Activated CD4-positive, alpha-beta T cell treated with anti-CD3 and anti-CD28 coated beads for 4 hours (primary cell): ENCODE data around the gene ZNF506.
"Not testable (repeated sequence)": the region's sequence is repeated elsewhere in the genome, so short reads cannot be mapped to it uniquely, and the experiment has no call there.

Source experiments
- DNase-seq, 2 donors: peaks; one replicate each; pipeline ENCODE4 v3.0.0-alpha.2; 2020

The ZNF506 gene

DNA sequence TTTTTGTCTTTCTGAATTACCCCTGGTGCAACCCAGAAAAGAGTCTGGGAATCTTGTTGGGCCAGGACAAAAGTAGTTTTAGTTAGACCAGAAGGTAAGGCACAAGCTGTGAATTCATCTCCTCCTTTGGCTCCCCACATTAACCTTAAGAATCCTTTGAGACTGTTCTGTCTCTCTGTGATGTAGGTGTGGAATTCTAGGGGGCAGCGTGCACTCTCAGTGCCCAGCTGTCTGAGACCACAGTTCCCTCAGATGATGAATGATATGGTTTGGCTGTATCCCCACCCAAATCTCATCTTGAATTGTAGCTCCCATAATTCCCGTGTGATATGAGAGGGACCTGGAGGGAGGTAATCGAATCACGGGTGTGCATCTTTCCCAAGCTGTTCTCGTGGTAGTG lies 43.9 kb downstream of the ZNF506 start:
- no peak for DNase-seq

GRCh38 chr19:19776206-19777008 lies 45.1 kb downstream of the ZNF506 start:
- peak; percentile 86 to 89 for DNase-seq

GRCh38 chr19:19775891-19776205 lies 45.7 kb downstream of the ZNF506 start:
- no peak for DNase-seq

- DNase-seq = no peak
Observed at GRCh38 chr19:19774354-19775033, 47.1 kb downstream of the ZNF506 start.

GRCh38 chr19:19771963-19772362 lies 49.6 kb downstream of the ZNF506 start:
- DNase-seq = not testable (repeated sequence)

DNA sequence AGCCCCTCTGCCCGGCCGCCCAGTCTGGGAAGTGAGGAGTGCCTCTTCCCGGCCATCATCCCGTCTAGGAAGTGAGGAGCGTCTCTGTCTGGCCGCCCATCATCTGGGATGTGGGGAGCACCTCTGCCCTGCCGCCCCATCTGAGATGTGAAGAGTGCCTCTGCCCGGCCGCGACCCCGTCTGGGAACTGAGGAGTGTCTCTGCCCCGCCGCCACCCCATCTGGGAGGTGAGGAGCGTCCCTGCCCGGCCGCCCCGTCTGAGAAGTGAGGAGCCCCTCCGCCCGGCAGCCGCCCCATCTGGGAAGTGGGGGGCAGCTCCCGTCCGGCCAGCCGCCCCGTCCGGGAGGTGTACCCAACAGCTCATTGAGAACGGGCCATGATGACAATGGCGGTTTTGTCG lies 51.6 kb downstream of the ZNF506 start:
- not testable (repeated sequence) for DNase-seq

GRCh38 chr19:19758164-19758563 lies 63.4 kb downstream of the ZNF506 start:
- DNase-seq = no peak

GRCh38 chr19:19752760-19753403 lies 68.7 kb downstream of the ZNF506 start:
- DNase-seq = no peak

DNA sequence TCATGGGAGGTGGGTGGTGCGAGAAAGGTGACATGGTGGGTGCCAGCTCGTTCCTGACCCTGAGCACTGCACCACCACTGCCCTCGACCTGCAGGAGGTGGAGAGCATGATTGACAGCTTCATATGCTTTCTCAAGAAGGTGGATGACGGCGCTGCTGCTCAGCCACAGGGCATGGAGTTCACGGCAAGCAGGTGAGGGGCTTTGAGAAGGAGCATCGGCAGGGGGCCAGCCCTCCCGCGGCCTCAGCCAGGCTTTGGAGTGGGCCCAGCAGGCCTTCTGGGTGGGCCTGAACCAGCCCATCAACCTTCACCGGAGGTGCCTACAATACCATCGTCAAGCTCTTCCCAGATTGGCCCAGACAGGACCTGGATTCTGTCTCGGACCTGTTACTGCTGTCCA lies 69.7 kb downstream of the ZNF506 start:
- DNase-seq = no peak

- no peak for DNase-seq
Observed at GRCh38 chr19:19750842-19751790, 70.4 kb downstream of the ZNF506 start.

GRCh38 chr19:19749908-19750841 lies 71.4 kb downstream of the ZNF506 start:
- no peak for DNase-seq

DNA sequence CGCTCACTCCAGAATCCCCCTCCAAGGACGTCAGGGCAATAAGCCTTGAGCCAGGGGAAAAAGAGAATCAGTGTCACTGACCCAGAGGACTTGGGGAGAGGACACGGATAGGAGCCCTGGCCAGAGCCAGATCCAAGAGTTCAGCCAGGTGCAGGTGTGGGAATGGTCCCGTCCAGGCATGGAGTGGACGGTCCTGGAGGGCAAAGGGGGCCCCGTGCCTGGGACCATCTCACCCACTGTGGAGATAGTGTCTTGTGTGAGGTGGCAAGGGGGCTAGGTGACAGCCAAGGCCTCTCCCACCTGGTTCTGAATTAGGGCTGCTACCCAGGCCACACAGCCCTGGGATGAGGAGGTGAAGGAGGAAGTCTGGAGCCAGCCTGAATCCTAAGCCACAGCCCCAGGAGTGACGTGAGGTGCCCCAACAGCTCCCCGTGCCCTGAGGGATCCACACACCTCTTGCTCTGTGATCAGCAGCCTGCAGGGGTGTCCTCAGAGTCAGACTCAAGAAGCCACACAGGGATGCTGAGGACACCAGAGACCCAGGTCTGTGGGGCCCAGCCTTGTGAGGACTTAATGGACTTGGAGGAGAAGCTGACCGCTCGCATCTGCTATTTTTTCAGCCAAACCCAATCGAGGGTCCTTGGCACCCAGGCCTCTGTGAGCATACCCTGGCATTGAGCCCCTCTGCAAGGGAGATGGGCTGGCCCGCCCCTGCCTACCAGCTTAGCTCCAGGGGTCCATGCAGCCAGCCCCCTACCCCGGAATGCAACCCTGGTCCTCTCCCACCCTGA lies 72.2 kb downstream of the ZNF506 start:
- no peak for DNase-seq

GRCh38 chr19:19748249-19748938 lies 73.2 kb downstream of the ZNF506 start:
- no peak for DNase-seq

- DNase-seq = no peak
Observed at GRCh38 chr19:19747357-19748220, 74.0 kb downstream of the ZNF506 start.

- no peak for DNase-seq
Observed at GRCh38 chr19:19746286-19747213, 75.0 kb downstream of the ZNF506 start.

- no peak for DNase-seq
Observed at GRCh38 chr19:19745496-19746285, 75.9 kb downstream of the ZNF506 start.

GRCh38 chr19:19744641-19745040 lies 76.9 kb downstream of the ZNF506 start:
- DNase-seq = no peak
